ENCODE data around the gene ZNF776.
"Not testable (repeated sequence)": the region's sequence is repeated elsewhere in the genome, so short reads cannot be mapped to it uniquely, and the experiment has no call there.

ZNF776 gene

GRCh38 chr19:57755031-57755430, 8.4 kb downstream of the ZNF776 start:
- H3K4me3 Mint-ChIP-seq, result no peak overlapping the region
- peaks cover 10% of the 10 kb centered on the region for H3K9me3 Mint-ChIP-seq
- H3K27me3 Mint-ChIP-seq, result no peaks in the 10 kb centered on the region
- ATAC-seq (ENCODE audit: low read depth) (no peak), DNase-seq (ENCODE audit: low spot score in 2 of 2) (no peak)
- peaks cover 9% of the 10 kb centered on the region for H3K4me1 Mint-ChIP-seq
- H3K36me3 Mint-ChIP-seq, result peaks cover 68% of the 10 kb centered on the region
- no peak overlapping the region for H3K27ac Mint-ChIP-seq

- H3K36me3 Mint-ChIP-seq, result peaks cover 46% of the 10 kb centered on the region
- peaks cover 3% of the 10 kb centered on the region for H3K4me1 Mint-ChIP-seq
- H3K27me3 Mint-ChIP-seq, result no peaks in the 10 kb centered on the region
- no peak overlapping the region for H3K4me3 Mint-ChIP-seq
- H3K9me3 Mint-ChIP-seq, result no peaks in the 10 kb centered on the region
- DNase-seq (ENCODE audit: low spot score in 2 of 2) (no peak), ATAC-seq (ENCODE audit: low read depth) (no peak)
- H3K27ac Mint-ChIP-seq, result no peak overlapping the region
Measured at GRCh38 chr19:57757941-57758340, 11.3 kb downstream of the ZNF776 start.

- Mint-ChIP-seq H3K9me3 (no peaks in the 10 kb centered on the region), H3K4me1 (peaks cover 3% of the 10 kb centered on the region), H3K27me3 (no peaks in the 10 kb centered on the region), H3K4me3 (no peak overlapping the region), H3K36me3 (peaks cover 35% of the 10 kb centered on the region), H3K27ac (no peak overlapping the region)
- DNase-seq (ENCODE audit: low spot score in 2 of 2) (no peak), ATAC-seq (ENCODE audit: low read depth) (no peak)
Measured at GRCh38 chr19:57759096-57759495, 12.5 kb downstream of the ZNF776 start.

DNA sequence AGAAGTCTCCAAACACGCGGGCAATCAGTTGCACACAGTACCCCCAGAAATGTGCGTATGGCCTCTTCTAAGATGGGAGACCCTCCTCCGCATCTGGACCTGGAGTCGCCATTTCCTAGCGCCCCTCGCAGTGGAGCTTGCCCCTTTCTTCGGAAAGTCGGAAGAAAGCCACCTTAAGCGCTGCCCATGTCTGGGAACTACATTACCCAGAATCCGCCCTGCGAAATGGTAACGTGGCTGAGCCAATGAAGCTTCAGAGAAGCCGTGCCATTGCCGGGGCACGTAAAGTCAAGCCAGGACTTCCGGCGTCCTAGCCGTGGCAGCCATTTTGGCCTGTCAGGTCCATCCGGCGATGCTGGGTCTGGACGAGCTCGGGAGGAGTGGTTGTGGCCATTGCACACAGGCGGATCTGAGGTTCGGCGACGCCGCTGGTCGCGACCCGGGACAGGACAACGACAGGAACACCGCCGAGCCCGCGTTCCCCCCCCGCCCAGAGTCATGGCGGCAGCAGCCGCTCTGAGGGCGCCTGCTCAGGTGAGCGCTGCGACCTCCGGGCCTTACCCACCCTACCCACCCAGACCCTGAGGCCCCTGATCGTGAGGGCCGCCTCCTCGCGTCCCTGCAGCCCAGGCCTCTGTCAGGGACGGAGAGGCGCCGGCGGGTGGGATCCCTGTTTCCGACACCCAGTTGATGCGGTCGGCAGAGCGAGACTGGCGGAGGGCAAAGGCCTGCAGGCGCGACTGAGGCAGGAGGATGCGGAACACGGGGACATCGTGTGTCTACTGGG, 22.9 kb downstream of the ZNF776 start, which contains the start of gene ZNF586:
TSS of gene ZNF586 (plus strand) at position 332 of the 787 bp plus-strand sequence. CDS start at position 499, 167 bp downstream.
- H3K27me3 Mint-ChIP-seq, result no peaks in the 10 kb centered on the region
- peak within 1 kb of the TSS; percentile 92 for H3K4me3 Mint-ChIP-seq
- peaks cover 18% of the 10 kb centered on the region for H3K36me3 Mint-ChIP-seq
- H3K9me3 Mint-ChIP-seq, result peaks cover 8% of the 10 kb centered on the region
- H3K4me1 Mint-ChIP-seq, result peaks cover 25% of the 10 kb centered on the region
- ATAC-seq (ENCODE audit: low read depth) (peak; percentile 97), DNase-seq (ENCODE audit: low spot score in 2 of 2) (peak; percentile 72 to 75)
- H3K27ac Mint-ChIP-seq, result peak within 1 kb of the TSS; percentile 85

DNA sequence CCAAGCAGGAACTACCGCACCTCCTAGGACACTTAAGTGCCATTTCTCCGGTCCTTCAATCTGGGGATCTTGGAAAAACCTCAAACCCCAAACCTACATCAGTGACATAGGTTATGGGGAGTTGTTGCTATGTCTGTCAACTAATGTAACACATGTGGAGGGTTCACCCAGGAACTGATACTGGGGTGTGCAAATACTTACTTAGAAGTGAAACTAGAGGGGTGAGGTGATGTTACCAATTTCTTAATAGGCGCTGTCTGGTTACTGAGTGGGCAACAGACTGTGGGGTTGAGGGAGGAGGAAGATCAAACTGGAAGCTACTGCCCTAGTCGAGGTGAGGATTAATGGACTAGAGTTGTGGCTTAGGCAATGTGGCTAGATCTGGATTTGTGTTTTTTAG, 24.8 kb downstream of the ZNF776 start:
- Mint-ChIP-seq H3K27me3 (no peaks in the 10 kb centered on the region), H3K4me1 (peaks cover 36% of the 10 kb centered on the region), H3K9me3 (peaks cover 11% of the 10 kb centered on the region), H3K4me3 (peak overlapping the region; percentile 49), H3K36me3 (peaks cover 27% of the 10 kb centered on the region), H3K27ac (peak overlapping the region; percentile 42)
- DNase-seq (ENCODE audit: low spot score in 2 of 2) (no peak), ATAC-seq (ENCODE audit: low read depth) (peak; percentile 19)

GRCh38 chr19:57773488-57773887, 26.9 kb downstream of the ZNF776 start:
- H3K9me3 Mint-ChIP-seq, result peaks cover 13% of the 10 kb centered on the region
- H3K4me1 Mint-ChIP-seq, result peaks cover 43% of the 10 kb centered on the region
- peak overlapping the region; percentile 8 for H3K4me3 Mint-ChIP-seq

DNA sequence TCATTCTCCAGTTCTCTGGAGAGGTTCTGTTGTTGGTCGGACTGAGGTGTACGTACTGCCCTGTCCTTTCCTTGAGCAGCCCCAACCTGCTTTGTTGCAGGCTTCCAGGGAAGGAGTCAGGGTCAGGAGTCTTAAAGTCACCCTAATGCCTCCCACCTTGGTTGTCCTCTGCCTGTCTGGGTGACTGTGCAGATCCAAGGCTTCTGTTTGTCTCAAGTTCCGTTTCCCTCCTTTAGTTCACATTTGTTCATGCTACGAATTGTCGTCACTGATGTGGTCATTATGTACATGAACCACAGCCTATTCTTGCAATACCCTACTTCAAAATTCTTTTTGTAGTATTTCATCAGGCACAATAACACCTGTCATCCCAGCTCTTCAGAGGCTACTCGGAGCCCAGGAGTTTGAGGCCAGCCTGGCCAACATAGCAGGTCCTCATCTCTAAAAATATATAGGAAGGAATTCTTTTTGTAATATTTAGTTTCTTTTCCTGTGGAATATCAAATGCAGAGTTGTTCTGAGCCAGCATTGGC, 30.2 kb downstream of the ZNF776 start:
- no peak for ATAC-seq (ENCODE audit: low read depth)
- Mint-ChIP-seq H3K4me1 (peaks cover 30% of the 10 kb centered on the region), H3K36me3 (peaks cover 68% of the 10 kb centered on the region), H3K4me3 (no peak overlapping the region), H3K9me3 (peaks cover 22% of the 10 kb centered on the region), H3K27me3 (no peaks in the 10 kb centered on the region), H3K27ac (no peak overlapping the region)
- DNase-seq (ENCODE audit: low spot score in 2 of 2), result no peak

More at GRCh38 chr19:57773488-57773887, 26.9 kb downstream of the ZNF776 start:
- Mint-ChIP-seq H3K27ac (peak overlapping the region; percentile 85), H3K27me3 (no peaks in the 10 kb centered on the region), H3K36me3 (peaks cover 45% of the 10 kb centered on the region)
- no peak for DNase-seq (ENCODE audit: low spot score in 2 of 2)
- ATAC-seq (ENCODE audit: low read depth), result no peak

GRCh38 chr19:57778336-57778735, 31.7 kb downstream of the ZNF776 start:
- peaks cover 19% of the 10 kb centered on the region for H3K9me3 Mint-ChIP-seq
- no peak overlapping the region for H3K4me3 Mint-ChIP-seq
- H3K36me3 Mint-ChIP-seq, result peaks cover 62% of the 10 kb centered on the region
- no peak overlapping the region for H3K27ac Mint-ChIP-seq
- peaks cover 24% of the 10 kb centered on the region for H3K4me1 Mint-ChIP-seq
- no peaks in the 10 kb centered on the region for H3K27me3 Mint-ChIP-seq
- DNase-seq (ENCODE audit: low spot score in 2 of 2) (no peak), ATAC-seq (ENCODE audit: low read depth) (no peak)

DNA sequence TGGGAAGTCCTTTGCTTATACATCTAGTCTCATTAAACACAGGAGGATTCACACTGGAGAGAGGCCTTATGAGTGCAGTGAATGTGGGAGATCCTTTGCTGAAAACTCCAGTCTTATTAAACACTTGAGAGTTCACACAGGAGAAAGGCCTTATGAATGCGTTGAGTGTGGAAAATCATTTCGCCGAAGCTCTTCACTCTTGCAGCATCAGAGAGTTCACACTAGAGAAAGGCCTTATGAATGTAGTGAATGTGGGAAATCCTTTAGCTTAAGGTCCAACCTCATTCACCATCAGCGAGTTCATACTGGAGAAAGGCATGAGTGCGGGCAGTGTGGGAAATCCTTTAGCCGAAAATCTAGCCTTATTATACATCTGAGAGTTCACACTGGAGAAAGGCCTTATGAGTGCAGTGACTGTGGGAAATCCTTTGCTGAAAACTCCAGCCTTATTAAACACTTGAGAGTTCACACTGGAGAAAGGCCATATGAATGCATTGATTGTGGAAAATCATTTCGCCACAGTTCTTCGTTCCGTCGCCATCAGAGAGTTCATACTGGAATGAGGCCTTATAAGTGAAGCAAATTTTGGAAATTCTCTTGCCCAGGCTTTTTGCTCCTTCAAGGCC, 32.7 kb downstream of the ZNF776 start:
- Mint-ChIP-seq H3K9me3 (peaks cover 16% of the 10 kb centered on the region), H3K4me1 (peaks cover 18% of the 10 kb centered on the region), H3K27me3 (no peaks in the 10 kb centered on the region), H3K36me3 (peaks cover 57% of the 10 kb centered on the region), H3K27ac (no peak overlapping the region), H3K4me3 (no peak overlapping the region)
- no peak for DNase-seq (ENCODE audit: low spot score in 2 of 2)
- no peak for ATAC-seq (ENCODE audit: low read depth)

- no peak overlapping the region for H3K27ac Mint-ChIP-seq
- no peaks in the 10 kb centered on the region for H3K27me3 Mint-ChIP-seq
- no peak overlapping the region for H3K4me3 Mint-ChIP-seq
- DNase-seq (ENCODE audit: low spot score in 2 of 2) (no peak), ATAC-seq (ENCODE audit: low read depth) (no peak)
- peaks cover 5% of the 10 kb centered on the region for H3K9me3 Mint-ChIP-seq
- peaks cover 16% of the 10 kb centered on the region for H3K4me1 Mint-ChIP-seq
- peaks cover 31% of the 10 kb centered on the region for H3K36me3 Mint-ChIP-seq
Measured at GRCh38 chr19:57786286-57786685, 39.7 kb downstream of the ZNF776 start.

- no peak for DNase-seq (ENCODE audit: low spot score in 2 of 2)
- no peak for ATAC-seq (ENCODE audit: low read depth)
- H3K27me3 Mint-ChIP-seq, result no peaks in the 10 kb centered on the region
- H3K36me3 Mint-ChIP-seq, result peaks cover 31% of the 10 kb centered on the region
- peaks cover 5% of the 10 kb centered on the region for H3K9me3 Mint-ChIP-seq
- peaks cover 16% of the 10 kb centered on the region for H3K4me1 Mint-ChIP-seq
- H3K27ac Mint-ChIP-seq, result no peak overlapping the region
- no peak overlapping the region for H3K4me3 Mint-ChIP-seq
Measured at GRCh38 chr19:57786906-57787305, 40.3 kb downstream of the ZNF776 start.

DNA sequence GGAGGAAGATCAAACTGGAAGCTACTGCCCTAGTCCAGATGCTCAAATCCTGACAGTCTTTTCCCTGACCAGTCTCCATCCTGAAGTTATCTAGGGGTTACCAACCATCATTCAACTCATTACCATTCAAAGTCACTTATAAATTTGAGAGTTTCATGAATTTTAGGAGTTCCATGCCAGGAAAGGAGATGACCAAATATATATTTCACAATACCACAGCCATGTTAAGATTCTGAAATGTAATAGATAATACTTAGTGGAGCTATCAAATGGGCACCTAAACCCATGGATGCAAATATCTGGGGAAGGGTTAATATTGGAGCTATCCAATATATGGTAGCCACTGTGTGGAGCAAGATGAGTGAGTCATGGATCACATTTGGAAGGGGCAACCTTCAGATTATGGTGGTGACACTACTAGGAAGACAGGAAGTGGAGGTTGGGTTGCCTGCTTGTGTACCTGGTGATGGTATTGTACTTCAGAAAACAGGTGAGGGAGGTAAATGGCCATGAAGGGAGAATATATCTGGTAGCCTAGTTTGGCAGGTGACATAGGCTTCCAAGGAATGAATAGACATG, 41.6 kb downstream of the ZNF776 start:
- Mint-ChIP-seq H3K9me3 (peaks cover 5% of the 10 kb centered on the region), H3K27me3 (no peaks in the 10 kb centered on the region)

DNA sequence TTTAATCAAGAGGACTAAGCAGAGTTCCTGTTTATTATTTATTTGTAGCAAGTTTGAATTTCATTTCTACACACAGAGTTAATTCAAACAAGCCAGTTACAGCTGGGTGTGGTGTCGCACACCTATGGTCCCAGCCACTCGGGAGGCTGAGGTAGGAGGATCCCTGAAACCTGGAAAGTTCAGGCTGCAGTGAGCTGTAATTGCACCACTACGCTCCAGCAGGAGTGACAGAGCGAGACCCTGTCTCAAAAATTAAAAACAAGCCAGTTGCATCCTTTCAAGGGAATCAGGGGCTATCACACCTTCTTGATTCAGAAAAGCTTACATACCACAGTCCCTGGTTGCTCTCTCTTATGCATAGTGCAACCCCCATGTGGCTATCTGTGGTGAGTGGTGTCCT, 42.7 kb downstream of the ZNF776 start:
- no peak for DNase-seq (ENCODE audit: low spot score in 2 of 2)
- peaks cover 16% of the 10 kb centered on the region for H3K4me1 Mint-ChIP-seq
- H3K36me3 Mint-ChIP-seq, result peaks cover 31% of the 10 kb centered on the region
- no peak overlapping the region for H3K4me3 Mint-ChIP-seq
- peaks cover 5% of the 10 kb centered on the region for H3K9me3 Mint-ChIP-seq
- no peak overlapping the region for H3K27ac Mint-ChIP-seq
- ATAC-seq (ENCODE audit: low read depth), result no peak
- no peaks in the 10 kb centered on the region for H3K27me3 Mint-ChIP-seq

More for the DNA sequence above, 41.6 kb downstream of the ZNF776 start:
- ATAC-seq (ENCODE audit: low read depth) (no peak), DNase-seq (ENCODE audit: low spot score in 2 of 2) (no peak)
- peaks cover 31% of the 10 kb centered on the region for H3K36me3 Mint-ChIP-seq
- H3K4me1 Mint-ChIP-seq, result peaks cover 16% of the 10 kb centered on the region
- peak overlapping the region; percentile 58 for H3K27ac Mint-ChIP-seq
- H3K4me3 Mint-ChIP-seq, result no peak overlapping the region

GRCh38 chr19:57796580-57796979, 50.0 kb downstream of the ZNF776 start:
- H3K4me3 Mint-ChIP-seq; DNase-seq (ENCODE audit: low spot score in 2 of 2); H3K27ac Mint-ChIP-seq; H3K4me1 Mint-ChIP-seq; ATAC-seq (ENCODE audit: low read depth); H3K9me3 Mint-ChIP-seq; H3K27me3 Mint-ChIP-seq: not testable (repeated sequence)
- peaks cover 12% of the 10 kb centered on the region for H3K36me3 Mint-ChIP-seq

Measured in memory B cell (primary cell).